ENCODE measurements around the gene MAT1A.
"Not testable (repeated sequence)": the region's sequence is repeated elsewhere in the genome, so short reads cannot be mapped to it uniquely, and the experiment has no call there.

The MAT1A gene

DNA sequence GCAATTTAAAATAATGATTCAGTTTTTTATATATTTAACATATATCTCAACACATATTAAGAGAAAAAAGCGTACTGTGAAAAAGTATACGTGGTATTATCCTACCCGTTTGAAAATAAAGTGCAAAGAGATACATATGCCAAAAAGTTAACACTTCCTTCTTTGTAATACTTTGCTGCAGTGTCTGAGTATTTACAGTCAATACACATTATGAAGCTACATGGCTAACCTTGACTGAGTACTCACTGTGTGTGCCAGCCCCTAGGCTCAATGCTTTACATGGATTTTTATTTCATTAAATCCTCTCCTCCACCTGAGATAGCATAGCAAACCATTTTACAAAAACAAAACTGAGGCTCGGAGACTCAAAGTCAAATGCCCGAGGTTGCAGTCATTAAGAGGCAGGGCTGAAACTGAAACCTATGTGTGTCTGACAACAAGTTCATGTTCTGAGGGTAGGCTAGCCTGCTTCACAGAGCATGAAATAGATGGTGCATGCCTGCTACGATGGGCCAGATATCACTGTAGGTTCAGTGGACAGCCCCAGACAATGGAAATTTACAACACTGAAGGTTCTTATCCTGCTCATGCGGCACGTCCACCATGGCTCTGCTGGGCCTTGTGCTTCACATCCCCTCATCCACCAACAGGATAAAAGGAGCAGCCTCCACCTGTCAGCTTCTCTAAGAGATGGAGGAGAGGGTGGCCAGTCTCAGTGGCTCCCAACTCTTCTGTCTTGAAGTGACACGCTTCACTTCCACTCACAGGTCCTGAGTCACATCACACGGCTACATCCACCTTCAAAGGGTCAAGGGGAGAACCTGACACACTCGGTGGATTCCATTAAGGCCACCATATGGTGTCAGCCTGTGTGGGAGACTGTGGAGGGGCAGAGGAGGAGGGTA, 54.9 kb downstream of the MAT1A start:
- not testable (repeated sequence) for H3K9me3 Mint-ChIP-seq; H3K27ac Mint-ChIP-seq; H3K36me3 Mint-ChIP-seq; DNase-seq (ENCODE audit: low spot score in 2 of 2); H3K4me3 Mint-ChIP-seq; H3K4me1 Mint-ChIP-seq
- ATAC-seq, result peak; percentile 86

DNA sequence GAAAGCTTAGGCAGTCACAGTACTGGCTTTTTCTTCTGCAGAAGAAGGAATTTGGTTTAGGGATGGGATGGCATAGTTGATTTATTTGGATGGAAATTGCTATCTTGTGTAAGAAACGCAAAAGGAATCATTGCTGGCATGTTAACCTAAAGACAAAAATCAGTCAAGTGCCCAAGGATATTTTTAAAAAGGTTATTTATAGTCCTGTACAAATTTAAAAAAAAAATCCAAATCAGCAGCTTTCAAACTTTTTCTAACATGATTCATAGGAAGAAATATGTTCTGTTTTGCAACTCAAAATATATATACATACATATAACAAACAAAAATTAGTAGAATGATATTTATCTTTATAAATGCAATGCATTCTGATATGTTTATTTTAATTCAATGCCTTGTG, 55.6 kb downstream of the MAT1A start:
- not testable (repeated sequence) for H3K36me3 Mint-ChIP-seq; H3K9me3 Mint-ChIP-seq; DNase-seq (ENCODE audit: low spot score in 2 of 2); ATAC-seq; H3K27ac Mint-ChIP-seq; H3K4me3 Mint-ChIP-seq; H3K4me1 Mint-ChIP-seq

DNA sequence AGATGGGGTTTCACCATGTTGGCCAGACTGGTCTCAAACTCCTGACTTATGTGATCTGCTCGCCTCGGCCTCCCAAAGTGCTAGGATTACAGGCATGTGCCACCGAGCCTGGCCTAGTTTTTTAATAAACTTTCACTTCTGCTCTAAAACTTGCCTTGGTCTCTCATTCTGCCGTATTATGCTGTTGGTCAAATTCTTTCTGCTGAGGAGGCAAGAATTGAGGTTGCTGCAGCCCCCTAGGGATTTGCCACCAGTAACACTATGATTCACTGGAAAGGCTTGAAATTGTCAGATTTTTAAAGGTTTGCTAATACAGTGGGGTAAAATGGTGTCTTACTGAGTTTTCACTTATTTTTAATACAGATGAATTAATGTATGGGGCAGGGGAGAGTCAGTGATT, 62.7 kb downstream of the MAT1A start:
- not testable (repeated sequence) for H3K4me3 Mint-ChIP-seq; ATAC-seq; H3K4me1 Mint-ChIP-seq; H3K9me3 Mint-ChIP-seq; H3K27ac Mint-ChIP-seq; H3K36me3 Mint-ChIP-seq; DNase-seq (ENCODE audit: low spot score in 2 of 2)

DNA sequence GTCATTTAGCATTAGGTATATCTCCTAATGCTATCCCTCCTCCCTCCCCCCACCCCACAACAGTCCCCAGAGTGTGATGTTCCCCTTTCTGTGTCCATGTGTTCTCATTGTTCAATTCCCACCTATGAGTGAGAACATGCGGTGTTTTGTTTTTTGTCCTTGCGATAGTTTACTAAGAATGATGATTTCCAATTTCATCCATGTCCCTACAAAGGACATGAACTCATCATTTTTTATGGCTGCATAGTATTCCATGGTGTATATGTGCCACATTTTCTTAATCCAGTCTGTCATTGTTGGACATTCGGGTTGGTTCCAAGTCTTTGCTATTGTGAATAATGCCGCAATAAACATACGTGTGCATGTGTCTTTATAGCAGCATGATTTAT, 66.4 kb downstream of the MAT1A start:
- H3K4me3 Mint-ChIP-seq; H3K27ac Mint-ChIP-seq; DNase-seq (ENCODE audit: low spot score in 2 of 2); H3K36me3 Mint-ChIP-seq; H3K9me3 Mint-ChIP-seq; H3K4me1 Mint-ChIP-seq; ATAC-seq: not testable (repeated sequence)
